ENCODE measurements around the gene TCEAL4. TPM values are rescaled to one million over a fixed set of nuclear protein-coding genes. Genes with fewer than 3 reads are reported as not detected.

TCEAL4 gene
- total and polyA plus RNA-seq, 2 experiments from 2014 or later = 25.4 to 148 TPM

DNA sequence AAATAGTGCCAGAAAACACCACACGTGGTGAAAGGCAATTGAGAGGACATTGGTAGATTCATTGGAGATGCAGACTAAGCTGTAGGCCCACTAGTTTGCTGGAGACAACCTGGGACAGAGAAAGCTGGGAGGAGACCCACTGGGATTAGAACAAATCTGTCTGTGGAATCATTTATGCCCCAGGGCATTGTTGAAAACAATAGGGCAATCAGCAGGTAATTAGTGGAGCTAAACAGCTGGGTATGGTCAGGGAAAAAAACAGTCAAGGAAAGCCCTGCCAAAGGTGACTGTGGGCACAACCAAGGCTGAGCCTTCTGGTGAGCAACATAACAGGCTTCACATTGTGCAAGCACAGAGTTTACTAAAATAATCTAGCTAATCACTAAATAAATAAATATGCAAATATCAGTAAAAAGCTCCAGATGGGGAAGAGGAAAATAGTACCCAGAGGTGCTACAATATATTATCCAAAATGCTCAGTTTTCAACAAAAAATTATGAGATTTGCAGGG lies 31.4 kb downstream of the TCEAL4 start:
- Histone ChIP-seq H3K4me3 (no peak overlapping the region), H3K27ac (ENCODE audit: low read depth) (no peak overlapping the region), H3F3A (replicated peaks; ENCODE audit: low read depth) (no peaks in the 10 kb centered on the region), H4K20me1 (replicated peaks; ENCODE audit: insufficient read depth) (no peaks in the 10 kb centered on the region), H3K27me3 (ENCODE audit: insufficient read depth) (no peaks in the 10 kb centered on the region), H2AFZ (no peak overlapping the region), H3K4me2 (peak overlapping the region; percentile 36; the same call in 1 of the 2 replicates), H3K4me1 (ENCODE audit: insufficient read depth) (peaks cover 18% of the 10 kb centered on the region; the same call in 1 of the 2 replicates), H3K79me2 (replicated peaks; ENCODE audit: insufficient read depth) (no peaks in the 10 kb centered on the region), H3K9me2 (ENCODE audit: insufficient read depth) (no peaks in the 10 kb centered on the region), H3K36me3 (ENCODE audit: insufficient read depth) (no peaks in the 10 kb centered on the region)
- ATAC-seq (no peak; the same call in 2 of the 3 replicates), DNase-seq (ENCODE audit: low spot score) (no peak)
- TF ChIP-seq, protein P1, sequence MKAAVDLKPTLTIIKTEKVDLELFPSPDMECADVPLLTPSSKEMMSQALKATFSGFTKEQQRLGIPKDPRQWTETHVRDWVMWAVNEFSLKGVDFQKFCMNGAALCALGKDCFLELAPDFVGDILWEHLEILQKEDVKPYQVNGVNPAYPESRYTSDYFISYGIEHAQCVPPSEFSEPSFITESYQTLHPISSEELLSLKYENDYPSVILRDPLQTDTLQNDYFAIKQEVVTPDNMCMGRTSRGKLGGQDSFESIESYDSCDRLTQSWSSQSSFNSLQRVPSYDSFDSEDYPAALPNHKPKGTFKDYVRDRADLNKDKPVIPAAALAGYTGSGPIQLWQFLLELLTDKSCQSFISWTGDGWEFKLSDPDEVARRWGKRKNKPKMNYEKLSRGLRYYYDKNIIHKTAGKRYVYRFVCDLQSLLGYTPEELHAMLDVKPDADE (IDR thresholded peaks at IDR 0.05) = no peak
- TF ChIP-seq STAT1 (IDR thresholded peaks at IDR 0.05; ENCODE audit: unreplicated experiment) (no peak), POLR2AphosphoS5 (IDR thresholded peaks at IDR 0.05; ENCODE audit: low read depth) (no peak), ZNF331 (CRISPR knock-in tag; IDR thresholded peaks at IDR 0.05; ENCODE audit: low read depth) (no peak)
- peaks cover 22% of the 10 kb centered on the region for H3K4me1 Mint-ChIP-seq
- no peak overlapping the region for H3K4me3 Mint-ChIP-seq
- H3K27me3 Mint-ChIP-seq (ENCODE audit: insufficient read depth, low read depth, poor library complexity) = no peaks in the 10 kb centered on the region
- H3K36me3 Mint-ChIP-seq (ENCODE audit: low read depth) = no peaks in the 10 kb centered on the region
- peak overlapping the region; percentile 30; the same call in 1 of the 2 replicates for H3K27ac Mint-ChIP-seq
- H3K9me3 Mint-ChIP-seq = no peaks in the 10 kb centered on the region

DNA sequence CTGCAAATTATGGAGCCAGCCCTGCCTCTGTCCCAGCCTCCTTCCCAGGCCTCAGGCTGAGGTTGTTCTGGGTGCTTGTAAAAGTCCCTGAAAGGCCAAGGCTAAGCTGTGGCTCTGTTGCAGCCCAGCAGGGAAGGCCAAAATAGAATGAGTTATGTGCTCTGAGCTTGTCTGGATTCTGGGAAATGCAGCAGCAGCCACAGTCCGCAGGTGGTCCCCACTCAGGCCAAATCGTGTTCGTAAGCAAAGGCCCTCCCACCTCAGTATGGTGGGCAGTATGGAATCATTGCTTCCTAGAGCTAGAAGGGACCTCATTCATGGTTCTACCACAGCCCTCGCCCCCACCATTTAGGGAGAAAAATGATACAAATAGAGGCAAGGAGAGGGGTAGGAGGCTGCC lies 38.8 kb downstream of the TCEAL4 start:
- H3K4me1 Mint-ChIP-seq = peaks cover 10% of the 10 kb centered on the region; the same call in 2 of the 3 replicates
- no peaks in the 10 kb centered on the region for H3K79me2 ChIP-seq (replicated peaks; ENCODE audit: insufficient read depth)
- H3K27ac ChIP-seq (ENCODE audit: low read depth) = no peak overlapping the region
- H3F3A ChIP-seq (replicated peaks; ENCODE audit: low read depth) = no peaks in the 10 kb centered on the region
- no peaks in the 10 kb centered on the region for H3K27me3 ChIP-seq (ENCODE audit: insufficient read depth)
- H2AFZ ChIP-seq = no peak overlapping the region
- DNase-seq (ENCODE audit: low spot score) = no peak
- no peak overlapping the region for H3K4me3 ChIP-seq
- peaks cover 3% of the 10 kb centered on the region for H3K27me3 Mint-ChIP-seq (ENCODE audit: insufficient read depth, low read depth, poor library complexity)
- H3K36me3 ChIP-seq (ENCODE audit: insufficient read depth) = no peaks in the 10 kb centered on the region
- no peak overlapping the region for H3K4me2 ChIP-seq
- H4K20me1 ChIP-seq (replicated peaks; ENCODE audit: insufficient read depth) = no peaks in the 10 kb centered on the region
- H3K9me2 ChIP-seq (ENCODE audit: insufficient read depth) = no peaks in the 10 kb centered on the region
- ATAC-seq = peak; percentile 21; the same call in 1 of the 3 replicates
- no peak overlapping the region for H3K27ac Mint-ChIP-seq
- no peak overlapping the region for H3K4me3 Mint-ChIP-seq
- peaks cover 4% of the 10 kb centered on the region; the same call in 1 of the 2 replicates for H3K4me1 ChIP-seq (ENCODE audit: insufficient read depth)
- no peaks in the 10 kb centered on the region; the same call in 2 of the 3 replicates for H3K9me3 Mint-ChIP-seq
- H3K36me3 Mint-ChIP-seq (ENCODE audit: low read depth) = no peaks in the 10 kb centered on the region; the same call in 2 of the 3 replicates
- TF ChIP-seq STAT1 (IDR thresholded peaks at IDR 0.05; ENCODE audit: unreplicated experiment) = no peak
- TF ChIP-seq NANOG (IDR thresholded peaks at IDR 0.05; ENCODE audit: borderline replicate concordance) = no peak
- no peak for TF ChIP-seq ZNF331 (CRISPR knock-in tag; IDR thresholded peaks at IDR 0.05; ENCODE audit: low read depth)
- TF ChIP-seq, protein P2, sequence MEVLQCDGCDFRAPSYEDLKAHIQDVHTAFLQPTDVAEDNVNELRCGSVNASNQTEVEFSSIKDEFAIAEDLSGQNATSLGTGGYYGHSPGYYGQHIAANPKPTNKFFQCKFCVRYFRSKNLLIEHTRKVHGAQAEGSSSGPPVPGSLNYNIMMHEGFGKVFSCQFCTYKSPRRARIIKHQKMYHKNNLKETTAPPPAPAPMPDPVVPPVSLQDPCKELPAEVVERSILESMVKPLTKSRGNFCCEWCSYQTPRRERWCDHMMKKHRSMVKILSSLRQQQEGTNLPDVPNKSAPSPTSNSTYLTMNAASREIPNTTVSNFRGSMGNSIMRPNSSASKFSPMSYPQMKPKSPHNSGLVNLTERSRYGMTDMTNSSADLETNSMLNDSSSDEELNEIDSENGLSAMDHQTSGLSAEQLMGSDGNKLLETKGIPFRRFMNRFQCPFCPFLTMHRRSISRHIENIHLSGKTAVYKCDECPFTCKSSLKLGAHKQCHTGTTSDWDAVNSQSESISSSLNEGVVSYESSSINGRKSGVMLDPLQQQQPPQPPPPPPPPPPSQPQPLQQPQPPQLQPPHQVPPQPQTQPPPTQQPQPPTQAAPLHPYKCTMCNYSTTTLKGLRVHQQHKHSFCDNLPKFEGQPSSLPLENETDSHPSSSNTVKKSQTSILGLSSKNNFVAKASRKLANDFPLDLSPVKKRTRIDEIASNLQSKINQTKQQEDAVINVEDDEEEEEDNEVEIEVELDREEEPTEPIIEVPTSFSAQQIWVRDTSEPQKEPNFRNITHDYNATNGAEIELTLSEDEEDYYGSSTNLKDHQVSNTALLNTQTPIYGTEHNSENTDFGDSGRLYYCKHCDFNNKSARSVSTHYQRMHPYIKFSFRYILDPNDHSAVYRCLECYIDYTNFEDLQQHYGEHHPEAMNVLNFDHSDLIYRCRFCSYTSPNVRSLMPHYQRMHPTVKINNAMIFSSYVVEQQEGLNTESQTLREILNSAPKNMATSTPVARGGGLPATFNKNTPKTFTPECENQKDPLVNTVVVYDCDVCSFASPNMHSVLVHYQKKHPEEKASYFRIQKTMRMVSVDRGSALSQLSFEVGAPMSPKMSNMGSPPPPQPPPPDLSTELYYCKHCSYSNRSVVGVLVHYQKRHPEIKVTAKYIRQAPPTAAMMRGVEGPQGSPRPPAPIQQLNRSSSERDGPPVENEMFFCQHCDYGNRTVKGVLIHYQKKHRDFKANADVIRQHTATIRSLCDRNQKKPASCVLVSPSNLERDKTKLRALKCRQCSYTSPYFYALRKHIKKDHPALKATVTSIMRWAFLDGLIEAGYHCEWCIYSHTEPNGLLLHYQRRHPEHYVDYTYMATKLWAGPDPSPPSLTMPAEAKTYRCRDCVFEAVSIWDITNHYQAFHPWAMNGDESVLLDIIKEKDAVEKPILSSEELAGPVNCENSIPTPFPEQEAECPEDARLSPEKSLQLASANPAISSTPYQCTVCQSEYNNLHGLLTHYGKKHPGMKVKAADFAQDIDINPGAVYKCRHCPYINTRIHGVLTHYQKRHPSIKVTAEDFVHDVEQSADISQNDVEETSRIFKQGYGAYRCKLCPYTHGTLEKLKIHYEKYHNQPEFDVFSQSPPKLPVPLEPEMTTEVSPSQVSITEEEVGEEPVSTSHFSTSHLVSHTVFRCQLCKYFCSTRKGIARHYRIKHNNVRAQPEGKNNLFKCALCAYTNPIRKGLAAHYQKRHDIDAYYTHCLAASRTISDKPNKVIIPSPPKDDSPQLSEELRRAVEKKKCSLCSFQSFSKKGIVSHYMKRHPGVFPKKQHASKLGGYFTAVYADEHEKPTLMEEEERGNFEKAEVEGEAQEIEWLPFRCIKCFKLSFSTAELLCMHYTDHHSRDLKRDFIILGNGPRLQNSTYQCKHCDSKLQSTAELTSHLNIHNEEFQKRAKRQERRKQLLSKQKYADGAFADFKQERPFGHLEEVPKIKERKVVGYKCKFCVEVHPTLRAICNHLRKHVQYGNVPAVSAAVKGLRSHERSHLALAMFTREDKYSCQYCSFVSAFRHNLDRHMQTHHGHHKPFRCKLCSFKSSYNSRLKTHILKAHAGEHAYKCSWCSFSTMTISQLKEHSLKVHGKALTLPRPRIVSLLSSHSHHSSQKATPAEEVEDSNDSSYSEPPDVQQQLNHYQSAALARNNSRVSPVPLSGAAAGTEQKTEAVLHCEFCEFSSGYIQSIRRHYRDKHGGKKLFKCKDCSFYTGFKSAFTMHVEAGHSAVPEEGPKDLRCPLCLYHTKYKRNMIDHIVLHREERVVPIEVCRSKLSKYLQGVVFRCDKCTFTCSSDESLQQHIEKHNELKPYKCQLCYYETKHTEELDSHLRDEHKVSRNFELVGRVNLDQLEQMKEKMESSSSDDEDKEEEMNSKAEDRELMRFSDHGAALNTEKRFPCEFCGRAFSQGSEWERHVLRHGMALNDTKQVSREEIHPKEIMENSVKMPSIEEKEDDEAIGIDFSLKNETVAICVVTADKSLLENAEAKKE (CRISPR knock-in tag; IDR thresholded peaks at IDR 0.05) = no peak
- no peak for TF ChIP-seq CREB1 (CRISPR knock-in tag; IDR thresholded peaks at IDR 0.05; ENCODE audit: low read depth)

Measured in GM23338 (cell line).